Tibial nerve (tissue), 3 donors: ENCODE results near the gene RNF182.

Experiments used
- CTCF ChIP-seq, 5 experiments: fragments of 200-600 bp in 3 of 5; fragments of 450-650 bp in 2 of 5; sonication (generic) in 3 of 5; IDR thresholded peaks; one replicate each; pipeline ENCODE4 v1.5.1; 2016 to 2019; ENCODE audit warnings: antibody characterized with exemption in 5 of 5, mild to moderate bottlenecking in 3 of 5, moderate library complexity in 2 of 5
- POLR2A ChIP-seq, 2 donors: fragments of 450-650 bp; IDR thresholded peaks; one replicate each; pipeline ENCODE4 v1.6.1; 2017; ENCODE audit warnings: antibody characterized with exemption in 2 of 2, mild to moderate bottlenecking in 2 of 2, moderate library complexity in 2 of 2

- TF ChIP-seq POLR2A (IDR thresholded peaks at IDR 0.05) = no peak
- no peak for TF ChIP-seq CTCF (IDR thresholded peaks at IDR 0.05)
Measured at GRCh38 chr6:14008809-14009208, 84.1 kb downstream of the RNF182 start.
